HuH-7 (cell line): ENCODE measurements around the gene TTC1.
"Not testable (repeated sequence)": the region's sequence is repeated elsewhere in the genome, so short reads cannot be mapped to it uniquely, and the experiment has no call there.

Source experiments
- DNase-seq: peaks from one replicate; pipeline ENCODE4 v3.0.0; 2011; ENCODE audit warnings: low spot score

Gene TTC1, protein sequence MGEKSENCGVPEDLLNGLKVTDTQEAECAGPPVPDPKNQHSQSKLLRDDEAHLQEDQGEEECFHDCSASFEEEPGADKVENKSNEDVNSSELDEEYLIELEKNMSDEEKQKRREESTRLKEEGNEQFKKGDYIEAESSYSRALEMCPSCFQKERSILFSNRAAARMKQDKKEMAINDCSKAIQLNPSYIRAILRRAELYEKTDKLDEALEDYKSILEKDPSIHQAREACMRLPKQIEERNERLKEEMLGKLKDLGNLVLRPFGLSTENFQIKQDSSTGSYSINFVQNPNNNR

DNA sequence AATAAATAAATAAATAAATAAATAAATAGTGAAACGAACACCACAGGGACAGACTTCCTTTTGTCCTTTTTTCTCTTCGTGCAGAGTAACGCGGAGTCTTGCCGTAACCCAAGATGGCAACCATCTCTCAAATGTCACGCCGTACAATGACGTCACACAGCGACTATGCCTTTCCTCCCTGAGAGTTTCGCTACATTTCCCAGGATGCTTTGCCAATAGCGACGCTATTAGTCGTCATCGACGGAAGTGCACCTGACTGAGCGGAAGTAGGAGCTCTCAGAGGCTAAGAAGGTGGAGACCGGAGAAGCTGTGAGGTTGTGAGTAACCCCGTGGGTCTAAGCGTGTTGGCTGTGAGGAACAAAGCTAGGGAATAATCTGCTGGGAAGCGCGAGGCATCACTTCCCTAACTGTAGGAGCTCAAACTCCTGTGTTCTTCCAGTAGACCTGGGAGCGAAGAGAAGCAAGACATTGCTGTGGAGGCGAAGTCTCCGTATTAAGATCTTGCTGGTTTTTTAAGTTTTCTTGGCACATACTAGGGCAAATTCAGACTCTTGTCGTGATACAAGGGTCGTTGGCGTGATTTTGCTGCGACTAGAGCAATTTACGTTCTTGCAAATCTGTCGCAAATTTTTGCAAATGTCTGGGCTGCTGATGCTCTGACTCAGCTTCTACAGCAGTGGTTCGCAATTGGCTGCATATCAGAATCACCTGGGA, at the start of gene TTC1:
Gene TTC1 (plus strand): TSS at position 263 of the 714 bp plus-strand sequence. CDS start 1,390 bp downstream, outside the sequence.
- DNase-seq, result peak; percentile 75

DNA sequence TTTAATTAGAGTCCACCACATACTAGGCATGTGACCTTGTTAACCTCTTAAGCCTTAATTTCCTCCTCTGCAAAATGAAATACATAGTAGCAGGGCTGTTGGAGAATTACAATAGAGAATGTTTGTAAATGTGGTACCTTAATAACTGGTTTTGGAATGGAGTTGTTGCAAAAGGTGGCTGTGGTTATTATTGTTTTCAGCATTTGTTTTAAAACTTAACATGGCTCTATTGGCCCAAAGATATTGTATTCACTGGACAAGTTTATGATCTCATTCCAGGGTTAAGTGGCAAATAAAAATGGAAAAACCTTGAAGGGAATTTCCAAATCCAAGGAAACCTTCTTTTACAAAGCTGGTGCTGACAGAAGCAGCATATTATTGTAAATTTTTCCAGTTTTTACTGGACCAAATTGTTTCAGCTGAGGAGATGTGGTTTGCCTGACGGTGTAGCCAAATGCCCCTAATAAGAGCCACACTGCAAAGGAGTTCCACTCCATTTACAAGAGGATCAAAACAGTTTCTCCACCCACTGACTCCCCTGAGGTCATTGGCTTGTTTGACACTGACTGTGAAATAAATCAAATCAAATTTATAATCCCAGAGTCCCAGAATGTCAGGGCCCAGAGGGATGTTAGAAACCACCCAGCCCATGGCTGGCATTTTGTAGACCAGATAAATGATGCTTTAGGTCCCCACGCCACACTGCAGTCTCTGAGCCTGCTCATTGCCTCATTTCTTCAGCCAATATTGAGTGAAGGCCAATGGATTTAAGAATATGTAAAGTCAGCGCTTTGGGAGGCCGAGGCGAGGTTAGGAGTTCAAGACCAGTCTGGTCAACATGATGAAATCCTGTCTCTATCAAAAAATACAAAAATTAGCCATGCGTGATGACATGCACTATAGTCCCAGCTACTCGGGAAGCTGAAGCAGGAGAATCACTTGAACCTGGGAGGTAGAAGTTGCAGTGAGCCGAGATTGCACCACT, 47.5 kb upstream of the TTC1 start:
- no peak for DNase-seq

DNA sequence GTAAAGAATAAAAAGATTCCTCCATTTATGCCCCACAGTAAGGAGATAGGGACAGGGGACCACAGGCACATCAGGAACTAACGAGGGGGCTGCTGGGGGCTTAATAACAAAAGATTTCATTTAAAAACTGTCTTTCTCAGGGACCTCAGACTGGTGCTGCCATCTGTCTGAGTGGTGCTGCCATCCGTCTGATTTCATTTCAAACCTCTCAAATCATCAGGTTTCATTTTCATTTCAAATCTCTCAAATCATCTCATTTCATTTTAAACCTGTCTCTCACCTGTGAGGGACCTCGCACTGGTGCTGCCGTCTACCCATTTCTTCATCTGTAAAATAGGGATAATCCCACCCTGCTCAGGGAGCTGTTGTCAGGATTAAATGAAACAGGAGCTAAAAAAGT, 46.7 kb upstream of the TTC1 start:
- DNase-seq, result no peak

GRCh38 chr5:159963935-159964334, 45.0 kb upstream of the TTC1 start:
- DNase-seq, result no peak

GRCh38 chr5:159965031-159965837, 43.7 kb upstream of the TTC1 start:
- peak; percentile 55 for DNase-seq

- not testable (repeated sequence) for DNase-seq
Measured at GRCh38 chr5:159965838-159966128, 43.2 kb upstream of the TTC1 start.

DNA sequence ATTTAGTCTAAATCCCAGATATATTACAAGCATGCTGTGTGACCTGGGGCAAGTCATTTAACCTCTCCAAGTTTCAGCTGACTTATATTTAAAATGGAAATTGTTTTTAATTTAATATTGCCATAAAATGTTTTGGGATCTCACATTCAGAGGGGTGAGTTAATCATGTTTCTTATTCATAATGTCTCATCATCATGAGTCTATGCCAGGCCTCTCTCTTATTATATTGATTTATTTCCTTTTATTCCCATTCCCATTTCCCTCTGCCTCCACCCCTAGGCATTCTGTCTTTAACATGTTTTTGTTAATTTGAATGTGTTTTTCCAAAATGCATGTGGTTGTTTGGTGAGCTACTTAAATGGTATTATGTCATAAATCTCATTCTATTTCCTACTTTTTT, 39.0 kb upstream of the TTC1 start:
- no peak for DNase-seq

DNA sequence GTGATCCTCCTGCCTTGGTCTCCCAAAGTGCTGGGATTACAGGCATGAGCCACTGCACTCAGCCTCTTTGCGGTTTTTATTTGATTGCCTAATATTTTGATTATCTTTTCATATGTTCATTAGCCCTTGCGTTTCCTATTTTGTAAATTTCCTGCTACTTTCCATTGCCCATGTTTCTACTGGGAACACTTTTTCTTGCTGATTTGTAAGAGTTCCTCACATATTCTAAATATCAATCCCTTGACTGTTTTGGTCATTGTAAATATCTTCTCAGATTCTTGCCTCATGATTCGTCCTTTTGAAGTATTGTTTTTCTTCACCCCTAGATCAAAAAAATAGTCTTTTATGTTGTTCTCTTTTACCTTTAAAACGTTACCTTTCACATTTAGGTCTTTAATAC, 37.9 kb upstream of the TTC1 start:
- no peak for DNase-seq

- DNase-seq, result no peak
Measured at GRCh38 chr5:159971514-159971913, 37.4 kb upstream of the TTC1 start.

- DNase-seq, result no peak
Measured at GRCh38 chr5:159971931-159972461, 36.9 kb upstream of the TTC1 start.

- no peak for DNase-seq
Measured at GRCh38 chr5:159972538-159973362, 36.2 kb upstream of the TTC1 start.

DNA sequence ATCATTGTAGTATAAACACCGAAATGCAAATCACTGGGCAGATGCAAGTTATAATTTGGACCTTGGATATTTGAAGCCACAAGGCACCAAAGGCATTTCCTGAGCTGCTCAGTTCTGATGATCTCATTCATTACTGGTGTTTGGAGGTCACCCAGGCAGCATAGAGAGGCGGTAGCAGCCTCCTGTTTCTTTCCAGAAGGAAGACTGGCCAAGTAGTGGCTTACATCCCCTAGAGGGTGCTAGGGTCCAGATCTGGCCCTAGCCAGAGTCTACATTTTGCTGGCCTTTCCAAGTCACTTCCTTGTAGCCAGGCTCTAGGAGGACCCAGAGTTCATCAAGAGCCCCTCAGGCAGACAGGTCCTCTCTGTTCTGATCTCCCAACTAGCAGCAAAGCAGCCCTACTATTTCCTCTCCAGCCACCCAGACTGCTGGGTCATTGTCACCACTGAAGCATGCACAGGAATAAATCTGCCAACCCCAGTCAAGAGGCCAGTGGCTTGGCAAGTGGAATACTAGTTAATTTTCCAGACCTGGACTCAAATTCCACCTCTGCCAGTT, 33.4 kb upstream of the TTC1 start:
- DNase-seq, result peak; percentile 46

DNA sequence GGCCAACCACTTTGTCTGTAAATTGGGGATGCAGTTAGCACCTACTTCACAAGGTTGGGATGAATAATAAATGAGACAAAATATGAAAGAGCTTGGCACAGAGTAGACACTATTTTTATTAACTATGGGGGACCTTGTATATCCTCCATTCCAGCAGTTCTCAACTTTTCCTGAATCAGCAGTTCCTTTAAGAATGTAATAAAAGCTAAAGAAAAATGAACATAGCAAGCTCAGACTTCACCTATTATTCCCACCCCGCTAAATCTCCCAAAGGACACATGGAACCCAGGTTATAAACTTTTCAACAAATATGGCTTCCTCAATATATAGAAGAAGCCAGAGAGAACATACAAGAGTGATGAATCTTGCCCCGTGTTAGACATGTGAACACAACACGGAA, 32.0 kb upstream of the TTC1 start:
- DNase-seq, result no peak

- no peak for DNase-seq
Measured at GRCh38 chr5:159978358-159978757, 30.6 kb upstream of the TTC1 start.

DNA sequence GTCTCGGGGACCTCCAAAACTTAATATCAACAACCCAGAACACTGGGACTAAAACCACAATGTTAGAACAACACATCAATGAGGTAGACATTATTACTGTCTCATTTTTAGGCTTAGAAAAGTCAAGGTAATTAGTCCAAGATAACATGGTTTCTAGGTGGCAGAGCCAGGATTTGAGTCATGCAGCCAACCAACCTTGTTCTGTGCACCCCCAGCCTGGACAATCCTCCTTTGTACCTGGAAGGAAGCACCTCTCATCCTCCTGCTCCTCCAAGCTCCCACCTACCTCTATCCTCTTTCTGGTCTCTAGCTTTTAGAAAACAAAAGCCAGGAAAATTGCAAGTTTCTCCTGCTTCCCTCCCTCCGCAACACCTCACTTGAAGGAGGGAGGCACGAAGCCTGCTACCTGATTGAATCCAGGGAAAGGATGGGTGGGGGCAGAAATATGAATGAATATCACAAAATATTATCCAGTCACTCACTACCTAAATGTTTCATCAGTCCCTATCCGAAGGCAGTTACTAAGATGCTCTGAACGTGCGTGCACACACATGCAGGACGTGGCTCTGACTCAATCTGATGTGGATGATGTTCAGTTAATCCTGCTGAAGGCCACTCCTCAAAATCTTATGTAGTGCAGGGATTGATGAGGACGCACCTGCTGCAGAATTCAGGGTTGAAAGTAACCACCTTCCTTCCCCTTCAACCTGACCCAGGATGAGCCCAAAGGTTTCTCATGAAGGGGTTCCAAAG, 26.3 kb upstream of the TTC1 start:
- no peak for DNase-seq

GRCh38 chr5:159987031-159987674, 21.8 kb upstream of the TTC1 start:
- DNase-seq, result peak; percentile 84

DNA sequence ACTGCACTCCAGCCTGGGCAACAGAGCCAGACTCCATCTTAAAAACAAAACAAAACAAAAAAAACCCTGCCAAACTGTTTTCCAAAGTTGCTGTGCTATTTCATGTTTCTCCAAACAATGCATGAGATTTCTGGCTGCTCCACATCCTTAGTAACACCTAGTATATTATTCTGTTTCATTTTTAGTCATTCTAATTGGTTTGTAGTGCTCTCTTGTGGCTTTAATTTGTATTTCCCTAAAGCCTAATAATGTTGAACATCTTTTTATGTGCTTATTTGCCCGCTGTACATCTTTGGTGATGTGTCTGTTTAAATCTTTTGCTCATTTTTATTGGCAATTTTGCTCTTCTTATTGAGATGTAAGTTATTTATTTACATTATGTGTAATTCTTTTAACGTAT, 18.4 kb upstream of the TTC1 start:
- no peak for DNase-seq

GRCh38 chr5:159992566-159992965, 16.4 kb upstream of the TTC1 start:
- no peak for DNase-seq

- DNase-seq, result no peak
Measured at GRCh38 chr5:159993194-159993593, 15.7 kb upstream of the TTC1 start.
